GM21576 (cell line): ENCODE measurements around the gene AUTS2.
A peak's percentile ranks its signal among the peaks of the same experiment; 100 is the strongest.

Experiments
- ATAC-seq: cut with Tn5 transposase; IDR thresholded peaks from one replicate; pipeline ENCODE4 v1.9.1; 2021; ENCODE audit warnings: mild to moderate bottlenecking, moderate library complexity; ENCODE audit not compliant: unreplicated experiment

The AUTS2 gene

DNA sequence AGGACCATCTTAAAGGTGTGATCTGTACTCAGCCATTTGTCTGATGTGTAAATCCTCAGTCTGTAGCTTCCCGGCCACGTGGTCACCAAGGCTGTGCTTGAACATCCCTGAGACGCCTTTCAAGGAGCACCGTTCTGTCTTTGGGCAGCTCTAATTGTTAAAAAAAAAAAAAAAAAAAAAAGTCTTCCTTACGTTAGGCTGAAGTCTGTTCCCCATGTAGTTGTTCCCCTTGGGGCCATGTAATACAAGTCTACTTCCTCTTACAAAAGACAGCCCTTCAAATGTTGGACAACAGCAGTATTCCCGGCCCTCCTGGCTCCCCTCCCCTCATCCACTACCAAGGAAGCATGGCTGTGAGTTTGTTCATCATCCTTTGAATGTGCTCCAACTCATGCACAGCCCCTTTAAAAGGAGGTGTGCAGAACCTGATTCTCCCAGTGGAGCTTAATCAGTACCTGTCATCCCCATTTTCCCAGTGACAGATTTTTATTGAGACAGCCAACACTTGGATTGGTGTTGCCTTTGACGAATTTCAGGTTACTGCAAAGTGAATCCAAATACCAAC lies 1141.5 kb downstream of the AUTS2 start:
- no peak for ATAC-seq

DNA sequence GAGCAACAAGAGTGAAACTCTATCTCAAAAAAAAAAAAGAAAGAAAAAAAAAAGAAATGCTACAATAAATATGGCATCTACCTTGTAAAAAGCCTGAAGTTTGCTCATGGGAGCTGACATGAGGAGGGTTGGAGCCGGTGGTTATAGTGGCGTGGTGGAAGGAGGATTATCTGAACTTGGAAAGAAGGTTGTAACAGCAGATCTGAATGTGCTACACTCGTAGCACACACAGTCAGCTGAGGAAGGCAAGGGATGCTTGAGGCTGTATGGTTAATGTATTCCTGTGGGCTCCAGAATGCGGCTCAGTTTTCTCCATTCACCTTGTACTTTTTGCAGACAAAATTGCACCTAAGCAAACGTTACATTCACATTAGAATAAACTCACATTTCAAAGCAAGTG lies 1143.4 kb downstream of the AUTS2 start:
- ATAC-seq, result no peak

DNA sequence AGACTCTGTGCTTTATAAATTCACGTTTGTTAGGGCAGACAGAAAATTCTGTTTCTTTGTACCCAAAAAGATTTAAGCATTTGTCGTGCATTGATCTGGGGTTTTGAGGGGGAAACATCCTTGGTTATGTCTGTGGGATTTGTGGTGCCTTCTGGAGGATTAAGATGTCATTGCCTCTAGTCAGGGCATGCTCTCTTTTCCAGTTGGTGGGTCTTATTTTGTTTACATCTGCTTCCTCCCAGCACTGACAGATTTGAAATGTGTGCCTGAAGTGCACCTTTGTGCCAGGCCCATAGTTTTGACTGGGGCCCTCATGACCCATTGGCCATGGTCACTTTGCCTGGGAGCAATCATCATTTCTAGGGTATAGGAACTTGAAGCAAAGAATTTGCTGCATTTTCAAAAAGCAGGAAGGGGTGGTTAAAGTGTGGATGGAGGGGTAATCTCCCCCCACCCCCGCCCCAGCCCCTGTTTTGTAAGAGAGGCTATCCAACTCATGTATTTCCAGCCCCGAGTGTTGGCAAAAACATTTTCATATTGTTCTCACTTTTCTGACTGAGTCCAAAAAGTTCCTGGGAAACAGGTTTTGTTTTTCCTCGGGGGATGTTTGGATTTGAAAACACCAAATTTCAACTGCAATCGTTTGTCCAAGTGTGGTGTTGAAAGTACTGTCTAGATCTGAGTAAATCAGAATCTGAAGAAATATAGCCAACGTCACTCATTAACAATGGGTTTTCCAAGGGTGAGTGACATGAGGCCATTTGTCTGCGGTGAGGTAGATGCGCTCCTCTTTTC lies 1145.5 kb downstream of the AUTS2 start:
- ATAC-seq, result no peak

DNA sequence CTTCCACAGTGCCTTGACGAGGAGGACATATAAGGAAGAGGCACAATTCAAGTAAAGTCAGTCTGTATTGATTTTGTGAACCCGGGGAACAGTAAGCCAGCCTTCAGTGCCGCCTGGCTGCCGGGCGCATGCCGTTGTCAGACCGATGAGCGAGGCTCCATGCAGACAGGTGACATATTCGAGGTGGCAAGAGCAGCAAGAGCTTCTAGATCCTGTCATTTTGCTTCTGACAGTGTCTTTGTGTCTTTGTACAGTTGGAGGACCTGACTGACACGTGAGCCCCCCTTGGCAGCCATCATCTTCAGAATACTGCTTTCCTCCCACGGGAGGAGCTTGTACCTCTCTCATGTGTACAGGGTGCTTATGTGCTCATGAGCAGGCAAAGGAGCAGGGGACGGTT lies 1146.2 kb downstream of the AUTS2 start:
- no peak for ATAC-seq

DNA sequence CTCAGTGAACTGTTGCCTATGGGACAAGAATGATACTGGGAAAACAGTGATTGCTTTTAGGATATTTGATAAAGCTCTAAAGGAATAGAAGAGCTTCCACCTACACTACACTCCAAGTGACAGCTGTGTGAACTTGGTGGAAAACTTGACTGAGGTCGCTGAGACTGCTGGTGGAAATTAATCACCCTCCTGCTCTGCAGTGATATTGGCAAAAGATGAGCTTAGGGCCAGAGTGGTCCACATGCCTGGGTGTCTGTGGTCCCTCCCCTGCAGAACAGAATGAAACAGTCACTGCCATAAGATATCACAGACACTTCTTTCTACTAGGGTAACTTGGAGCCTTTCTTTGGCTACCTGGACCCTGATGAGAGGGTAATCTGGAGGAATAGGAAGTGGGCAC lies 1151.6 kb downstream of the AUTS2 start:
- ATAC-seq, result no peak

DNA sequence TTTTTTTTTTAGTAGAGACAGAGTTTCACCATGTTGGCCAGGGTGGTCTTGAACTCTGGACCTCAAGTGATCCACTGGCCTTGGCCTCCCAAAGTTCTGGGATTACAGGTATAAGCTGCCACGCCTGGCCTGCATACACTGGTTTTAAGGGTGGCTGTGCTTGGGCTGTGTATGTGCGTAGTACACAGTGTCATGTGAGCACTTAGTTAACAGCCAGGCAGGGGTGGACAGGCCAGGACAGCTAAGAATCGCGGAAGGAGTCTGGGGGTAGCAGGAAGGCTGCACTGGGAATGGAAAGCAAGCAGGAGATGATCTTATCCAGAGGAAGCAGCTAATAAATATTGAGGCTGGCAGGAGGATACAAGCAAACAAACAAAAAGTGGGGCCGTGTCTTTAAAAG lies 1153.6 kb downstream of the AUTS2 start:
- ATAC-seq, result no peak

DNA sequence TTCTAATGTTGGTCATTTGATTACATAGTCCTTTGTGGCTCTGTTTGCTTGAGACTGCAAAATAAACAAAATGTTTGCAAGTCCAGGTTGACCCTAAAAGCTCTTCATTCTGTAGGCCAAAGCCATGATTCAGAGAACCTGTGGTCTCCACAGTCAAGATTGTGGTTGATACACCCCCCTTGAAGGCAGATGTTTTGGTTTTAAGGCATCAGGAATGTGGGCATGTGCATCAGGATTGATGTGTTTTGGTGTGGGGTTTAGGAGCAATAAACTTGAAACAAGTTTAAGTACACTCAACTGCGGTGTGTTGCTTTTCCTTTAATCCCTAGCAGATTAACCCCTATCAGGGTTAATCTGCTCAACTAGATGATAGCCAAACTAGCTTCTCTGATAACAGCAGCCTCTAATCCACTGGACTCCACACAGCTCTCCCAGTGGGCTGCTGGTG lies 1154.5 kb downstream of the AUTS2 start:
- no peak for ATAC-seq

DNA sequence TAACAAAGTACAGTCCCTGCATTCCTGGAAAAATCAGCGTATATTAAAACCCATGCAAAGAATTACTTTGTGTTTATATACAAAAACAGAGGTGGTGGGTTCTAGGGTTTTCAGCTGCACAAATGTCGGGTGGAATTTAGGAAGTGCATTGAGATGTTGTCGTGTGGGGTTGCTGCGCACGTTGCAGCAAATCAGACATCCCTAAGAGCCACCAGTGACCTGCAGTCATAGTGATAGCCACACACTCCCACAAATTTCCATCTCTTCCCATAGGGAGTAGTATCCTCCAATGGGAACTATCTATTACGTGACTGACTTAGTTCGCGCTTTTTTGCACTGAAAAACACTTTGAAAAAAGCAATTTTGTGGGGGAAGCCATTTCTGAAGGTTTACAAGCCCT lies 1158.5 kb downstream of the AUTS2 start:
- no peak for ATAC-seq

DNA sequence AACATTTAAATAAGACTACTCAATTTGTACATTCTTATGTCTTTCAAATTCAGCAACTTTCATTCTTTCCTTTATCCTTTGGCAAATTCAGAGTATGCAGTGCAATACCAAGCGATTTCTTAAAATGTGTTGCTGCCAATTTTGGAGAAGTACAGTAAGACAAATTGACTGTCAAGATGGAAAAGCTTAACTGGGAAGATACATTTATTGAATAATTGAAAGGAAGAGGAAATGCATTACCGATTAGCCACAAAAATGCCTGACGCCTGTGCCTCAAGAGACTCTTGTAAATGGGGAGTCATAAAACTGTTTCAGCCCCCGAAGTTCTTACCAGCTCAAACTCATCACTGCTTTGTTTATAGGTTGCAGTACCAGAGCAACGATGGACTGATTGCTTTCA lies 1160.4 kb downstream of the AUTS2 start:
- ATAC-seq, result no peak

DNA sequence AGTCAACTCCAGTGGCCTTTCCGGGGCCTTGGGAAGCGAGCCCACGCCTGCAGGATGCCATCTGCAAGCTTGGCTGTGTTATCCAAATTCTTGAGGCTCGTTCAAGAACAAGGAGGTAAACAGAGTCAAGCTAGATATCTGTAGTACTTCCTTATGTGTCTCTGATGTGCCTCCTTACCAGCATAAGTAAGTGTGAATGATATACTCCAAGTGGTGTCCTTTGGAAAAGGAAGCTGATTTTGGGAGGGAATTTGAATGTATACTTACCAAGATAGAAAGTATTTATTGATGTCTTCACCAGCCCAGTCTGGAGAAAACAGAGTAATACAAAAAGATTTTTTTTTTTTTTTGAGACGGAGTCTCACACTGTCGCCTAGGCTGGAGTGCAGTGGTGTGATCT lies 1161.4 kb downstream of the AUTS2 start:
- no peak for ATAC-seq

DNA sequence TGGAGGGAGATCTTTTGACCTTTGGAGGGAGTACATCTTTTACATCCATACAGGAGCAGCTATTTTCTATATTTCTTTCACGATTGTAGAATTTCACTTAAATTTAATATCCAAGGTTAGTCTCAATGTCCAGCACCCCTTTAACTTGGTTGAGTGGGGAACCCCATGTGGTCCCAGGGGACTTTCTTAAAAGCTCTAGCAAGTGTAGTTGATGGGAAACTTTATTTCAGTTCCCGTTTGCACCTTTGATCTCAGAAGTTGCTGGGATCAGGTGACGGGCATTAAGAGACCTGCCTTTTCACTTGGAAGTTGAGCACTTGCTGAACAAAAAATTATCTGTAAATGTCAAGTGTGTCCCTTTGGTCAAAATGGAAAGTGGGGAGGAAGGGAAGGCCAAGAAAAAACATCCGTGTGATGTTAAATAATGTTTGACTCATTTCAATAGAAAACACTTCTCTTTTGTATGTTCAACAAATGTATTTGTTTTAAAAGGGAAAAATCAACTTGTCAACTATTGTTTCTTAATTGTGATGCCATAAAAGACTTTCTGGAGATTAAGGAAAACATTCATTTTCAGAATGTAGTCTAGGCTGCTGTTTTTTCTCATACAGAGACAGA lies 1163.5 kb downstream of the AUTS2 start:
- no peak for ATAC-seq

DNA sequence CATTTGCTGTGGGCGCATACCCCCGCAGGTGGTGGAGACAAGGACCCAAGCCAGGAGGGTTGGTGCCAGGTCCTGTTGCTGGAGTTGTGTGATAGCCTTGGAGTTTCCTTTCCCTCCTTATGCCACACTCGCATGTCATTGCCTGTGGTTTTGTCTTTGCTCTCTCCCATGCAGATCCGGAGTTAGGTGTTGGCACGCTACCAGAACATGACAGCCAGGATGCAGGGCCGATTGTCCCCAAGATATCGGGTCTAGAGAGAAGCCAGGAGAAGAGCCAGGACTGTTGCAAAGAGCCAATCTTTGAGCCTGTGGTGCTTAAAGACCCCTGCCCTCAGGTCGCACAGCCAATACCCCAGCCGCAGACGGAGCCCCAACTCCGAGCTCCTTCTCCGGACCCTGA lies 1164.4 kb downstream of the AUTS2 start:
- ATAC-seq, result no peak

DNA sequence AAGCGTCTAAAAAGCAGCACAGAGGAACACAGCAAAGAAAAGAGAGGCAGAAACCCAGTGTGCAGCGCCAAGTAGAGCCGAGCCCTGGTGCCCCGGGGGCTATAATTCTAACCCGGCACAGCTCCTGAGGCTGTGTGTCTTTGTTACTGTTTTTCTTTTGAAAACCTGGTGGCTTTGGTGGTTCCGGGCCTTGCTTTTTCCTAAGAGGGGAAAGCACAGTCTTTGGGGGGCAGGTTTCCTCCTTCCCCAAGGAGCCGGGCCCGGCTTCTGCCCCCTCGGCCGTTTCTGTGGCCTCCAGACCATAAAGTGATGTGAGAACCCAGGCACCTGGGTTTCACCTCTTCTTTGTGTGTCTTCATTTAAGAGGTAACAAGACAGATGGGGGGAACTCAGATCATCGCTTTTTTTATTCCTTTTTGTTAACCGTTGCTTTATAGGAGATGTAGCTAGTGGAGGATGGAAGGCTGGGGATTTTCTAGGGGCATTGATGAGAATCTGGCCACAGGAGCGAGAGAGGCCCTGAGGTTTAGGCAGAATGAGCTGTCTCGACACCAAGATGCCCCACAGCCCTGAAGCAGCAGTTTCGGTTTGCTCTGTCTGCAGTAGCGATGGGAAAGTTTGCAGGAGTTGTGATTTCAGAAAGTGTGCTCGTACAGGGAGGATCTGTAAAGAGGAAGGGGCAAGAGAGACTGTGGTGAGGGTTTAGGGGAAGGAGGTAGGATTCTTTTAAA lies 1165.9 kb downstream of the AUTS2 start:
- ATAC-seq, result peak; percentile 77

DNA sequence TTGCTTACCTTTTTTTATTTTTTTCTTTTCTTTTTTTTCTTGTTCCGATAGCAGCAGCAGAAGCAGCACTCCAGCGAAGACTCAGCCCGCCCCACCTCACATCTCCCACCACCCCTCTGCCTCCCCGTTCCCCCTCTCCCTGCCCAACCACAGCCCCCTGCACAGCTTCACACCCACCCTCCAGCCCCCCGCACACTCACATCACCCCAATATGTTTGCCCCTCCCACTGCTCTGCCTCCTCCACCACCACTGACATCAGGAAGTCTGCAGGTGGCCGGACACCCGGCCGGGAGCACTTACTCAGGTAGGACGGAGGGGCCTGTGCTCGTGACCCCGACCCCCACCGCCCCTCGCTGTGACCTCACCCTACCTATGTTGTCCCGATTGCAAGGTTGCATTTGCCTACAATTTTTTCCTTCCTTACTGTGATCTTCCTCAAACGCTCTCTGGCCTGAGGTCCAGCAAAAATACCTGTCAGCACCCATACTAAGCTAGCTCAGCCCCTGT lies 1166.5 kb downstream of the AUTS2 start:
- ATAC-seq, result no peak

DNA sequence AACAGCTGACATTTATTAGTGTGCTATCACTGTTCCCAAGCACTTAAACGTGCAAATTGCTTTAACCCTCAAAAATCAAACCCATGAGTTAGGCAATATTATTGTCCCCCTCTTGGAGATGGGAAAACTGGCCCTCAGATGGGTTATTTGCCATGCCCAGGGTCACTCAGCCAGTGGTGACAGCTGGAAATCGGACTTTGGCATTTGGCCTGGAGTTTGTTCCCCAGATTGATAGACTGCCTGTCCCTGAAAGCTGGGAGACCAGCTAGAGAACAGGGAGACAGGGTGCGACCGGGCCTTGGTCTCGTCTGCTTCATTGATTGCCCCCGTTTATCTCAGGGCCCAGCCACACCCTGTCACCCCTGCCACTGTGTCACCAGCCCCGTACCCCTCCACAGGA lies 1167.4 kb downstream of the AUTS2 start:
- ATAC-seq, result no peak

DNA sequence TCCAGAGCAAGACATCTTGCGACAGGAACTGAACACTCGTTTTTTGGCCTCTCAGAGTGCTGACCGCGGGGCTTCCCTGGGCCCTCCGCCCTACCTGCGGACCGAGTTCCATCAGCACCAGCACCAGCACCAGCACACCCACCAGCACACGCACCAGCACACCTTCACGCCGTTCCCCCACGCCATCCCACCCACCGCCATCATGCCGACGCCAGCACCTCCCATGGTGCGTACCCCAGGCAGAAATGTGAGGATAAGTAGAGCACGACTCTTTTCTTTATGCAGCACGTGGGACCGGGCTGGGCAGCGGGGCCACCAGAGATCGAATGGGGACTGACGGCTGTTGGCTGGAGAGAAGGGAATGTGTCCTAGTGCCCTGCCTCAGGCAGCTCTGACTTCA lies 1167.8 kb downstream of the AUTS2 start:
- no peak for ATAC-seq

DNA sequence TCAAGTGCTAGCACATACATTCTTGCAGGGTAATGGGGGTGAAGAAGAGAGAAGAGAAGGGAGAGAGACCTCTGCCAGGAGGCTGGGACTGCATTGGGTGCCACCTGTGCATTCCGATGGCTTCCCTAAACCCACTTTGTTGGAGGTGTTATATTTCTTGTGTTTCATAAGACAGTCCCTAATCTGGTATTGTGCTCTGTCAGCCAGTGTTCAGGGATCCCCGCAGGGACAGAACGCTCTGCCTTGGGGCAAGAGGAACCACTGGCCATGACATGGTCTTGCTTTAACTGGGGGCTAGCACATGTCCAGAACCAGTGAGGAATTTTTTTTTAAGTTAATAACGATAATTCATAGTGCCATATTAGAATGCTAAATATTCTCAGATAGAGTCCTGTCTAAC lies 1168.4 kb downstream of the AUTS2 start:
- no peak for ATAC-seq

DNA sequence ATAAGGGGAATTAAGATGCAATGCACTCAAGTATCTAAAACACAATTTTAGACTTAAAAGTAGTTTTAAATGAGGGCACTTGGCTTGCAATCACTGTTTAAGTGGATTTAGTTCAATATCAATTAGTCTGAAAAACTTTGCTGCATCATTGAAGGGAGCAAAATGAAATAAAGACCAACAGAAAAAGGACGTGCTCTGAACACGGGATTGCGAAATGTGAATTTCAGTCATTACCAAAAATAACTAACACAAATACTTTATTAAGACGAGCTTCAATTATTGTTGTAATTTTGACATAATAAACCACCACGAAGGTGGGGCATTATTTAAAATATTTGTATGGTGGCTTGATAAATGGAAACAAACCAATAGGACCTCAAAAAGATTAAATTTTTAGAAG lies 1171.9 kb downstream of the AUTS2 start:
- ATAC-seq, result no peak

DNA sequence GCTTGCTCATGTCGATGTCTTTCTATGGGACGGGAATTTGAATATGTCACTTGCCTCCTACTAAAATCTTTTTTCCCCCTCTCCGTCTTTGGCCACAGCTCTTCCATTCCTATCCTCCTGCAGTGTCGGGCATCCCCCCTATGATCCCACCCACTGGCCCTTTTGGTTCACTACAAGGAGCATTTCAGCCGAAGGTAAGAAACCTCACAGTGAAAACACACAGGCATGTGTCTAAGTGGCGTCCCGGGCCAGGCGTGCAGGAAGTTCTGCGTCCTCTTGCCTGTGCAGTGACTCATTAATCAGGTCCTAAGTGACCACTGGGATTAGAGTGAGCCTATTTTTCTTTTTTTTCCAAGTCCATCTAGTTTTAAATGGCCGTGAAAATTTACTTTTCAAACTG lies 1173.2 kb downstream of the AUTS2 start:
- ATAC-seq, result no peak

DNA sequence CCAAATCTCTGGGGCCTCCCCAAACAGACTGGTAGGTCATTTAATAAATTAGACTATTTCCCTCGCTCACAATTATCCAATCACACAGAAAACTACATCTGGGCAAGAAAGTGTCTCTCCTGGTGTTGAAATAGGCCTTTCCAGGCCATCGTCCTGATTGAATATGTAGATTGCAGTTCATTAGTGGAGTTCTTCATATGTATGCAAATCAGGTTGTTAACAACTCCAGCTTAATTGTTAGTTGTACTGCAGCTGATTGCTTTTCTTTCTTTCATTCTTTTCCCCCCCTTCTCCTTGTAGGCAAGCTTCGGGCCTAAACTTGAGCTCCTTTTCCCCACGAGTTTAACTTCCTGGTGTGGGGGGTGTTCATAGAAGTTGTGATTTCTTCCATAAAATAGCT lies 1174.6 kb downstream of the AUTS2 start:
- ATAC-seq, result no peak

DNA sequence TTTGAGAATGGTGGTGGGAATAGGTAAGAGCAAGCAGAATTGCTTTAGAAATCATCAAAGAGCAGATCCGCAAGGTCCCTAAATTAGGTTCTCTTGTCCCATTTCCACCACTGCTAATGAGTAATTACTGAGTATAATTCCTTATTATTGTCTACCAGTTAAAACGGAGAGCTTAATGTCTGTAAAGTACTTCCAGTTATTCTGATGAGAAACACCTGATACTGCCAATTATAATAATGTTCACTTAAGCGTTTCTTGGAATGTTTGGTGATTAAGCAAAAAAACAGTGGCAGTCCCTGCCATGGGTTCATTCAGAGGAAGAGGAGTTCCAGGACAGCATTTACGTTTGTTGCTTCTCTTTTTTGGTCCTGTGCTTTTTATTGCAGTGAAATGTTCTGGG lies 1175.1 kb downstream of the AUTS2 start:
- no peak for ATAC-seq
